Measurements from ENCODE around the gene PEPD.

PEPD gene

DNA sequence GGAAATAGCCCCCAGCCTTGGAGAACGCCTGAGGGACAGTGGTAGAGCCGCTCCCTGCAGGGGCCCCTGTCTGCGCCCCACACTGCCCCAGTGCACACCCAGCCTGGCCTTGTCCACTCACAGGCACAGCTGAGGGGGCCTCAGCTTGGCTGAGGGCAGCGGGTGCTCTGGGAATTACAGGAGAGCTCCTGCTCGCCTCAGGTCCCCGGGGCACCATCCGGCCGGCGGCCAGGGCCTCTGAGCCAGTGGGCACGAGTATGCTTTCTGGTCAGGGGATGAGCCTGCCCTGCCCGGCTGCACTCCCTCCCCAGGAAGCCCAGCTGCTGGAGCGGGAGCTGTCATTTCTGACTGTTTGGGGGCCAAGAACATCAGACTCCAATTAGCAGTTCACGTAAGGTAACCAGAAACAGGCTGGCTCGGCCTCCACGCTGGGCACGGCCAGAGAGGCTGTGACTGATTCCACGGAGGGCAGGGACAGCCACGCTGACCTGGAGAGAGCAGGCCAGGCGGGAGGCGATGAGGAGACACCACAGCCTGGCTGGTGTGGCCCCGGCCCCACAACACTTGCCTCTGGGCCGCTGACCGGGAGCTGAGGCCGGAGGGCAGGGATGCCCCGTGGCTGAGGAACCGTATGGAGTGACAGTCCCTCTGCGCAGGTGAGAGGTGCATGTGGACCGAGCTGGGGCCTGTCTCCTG lies 132.7 kb downstream of the PEPD start:
- DNase-seq (ENCODE audit: low read depth), result no peak

DNA sequence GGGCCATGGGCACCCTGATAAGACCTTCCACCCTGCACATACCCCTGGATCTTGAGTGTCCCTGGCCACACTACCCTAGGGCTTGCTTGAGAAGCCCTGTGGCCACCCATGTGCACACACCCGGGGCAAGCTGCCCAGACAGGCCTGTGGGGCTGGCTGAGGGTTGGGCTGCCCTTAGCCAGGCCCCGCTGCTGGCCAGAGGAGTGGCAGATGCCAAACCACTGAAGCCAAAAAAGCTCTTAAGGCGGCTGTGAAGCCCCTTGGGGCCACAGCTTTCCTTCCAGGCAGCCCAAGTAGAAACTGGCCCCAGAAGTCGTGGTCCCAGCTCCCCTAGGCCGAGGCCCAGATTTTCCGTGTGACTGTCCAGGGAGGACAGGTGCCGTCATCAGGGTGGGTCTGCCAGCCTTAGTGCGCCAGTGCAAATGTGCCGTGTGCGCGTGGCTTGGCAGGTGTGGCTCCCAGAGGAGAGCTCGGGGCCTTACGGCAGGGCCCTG lies 133.3 kb downstream of the PEPD start:
- no peak overlapping the region for H3K4me3 ChIP-seq (replicated peaks; ENCODE audit: low read depth, low read length)
- DNase-seq (ENCODE audit: low read depth), result no peak
- TF ChIP-seq, protein P1, sequence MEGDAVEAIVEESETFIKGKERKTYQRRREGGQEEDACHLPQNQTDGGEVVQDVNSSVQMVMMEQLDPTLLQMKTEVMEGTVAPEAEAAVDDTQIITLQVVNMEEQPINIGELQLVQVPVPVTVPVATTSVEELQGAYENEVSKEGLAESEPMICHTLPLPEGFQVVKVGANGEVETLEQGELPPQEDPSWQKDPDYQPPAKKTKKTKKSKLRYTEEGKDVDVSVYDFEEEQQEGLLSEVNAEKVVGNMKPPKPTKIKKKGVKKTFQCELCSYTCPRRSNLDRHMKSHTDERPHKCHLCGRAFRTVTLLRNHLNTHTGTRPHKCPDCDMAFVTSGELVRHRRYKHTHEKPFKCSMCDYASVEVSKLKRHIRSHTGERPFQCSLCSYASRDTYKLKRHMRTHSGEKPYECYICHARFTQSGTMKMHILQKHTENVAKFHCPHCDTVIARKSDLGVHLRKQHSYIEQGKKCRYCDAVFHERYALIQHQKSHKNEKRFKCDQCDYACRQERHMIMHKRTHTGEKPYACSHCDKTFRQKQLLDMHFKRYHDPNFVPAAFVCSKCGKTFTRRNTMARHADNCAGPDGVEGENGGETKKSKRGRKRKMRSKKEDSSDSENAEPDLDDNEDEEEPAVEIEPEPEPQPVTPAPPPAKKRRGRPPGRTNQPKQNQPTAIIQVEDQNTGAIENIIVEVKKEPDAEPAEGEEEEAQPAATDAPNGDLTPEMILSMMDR (IDR thresholded peaks at IDR 0.05; ENCODE audit: low read length, missing control alignments), result no peak

More for the DNA sequence above, 132.7 kb downstream of the PEPD start:
- TF ChIP-seq, protein P1 (IDR thresholded peaks at IDR 0.05; ENCODE audit: low read length, missing control alignments), result no peak
- no peak overlapping the region for H3K4me3 ChIP-seq (replicated peaks; ENCODE audit: low read depth, low read length)

DNA sequence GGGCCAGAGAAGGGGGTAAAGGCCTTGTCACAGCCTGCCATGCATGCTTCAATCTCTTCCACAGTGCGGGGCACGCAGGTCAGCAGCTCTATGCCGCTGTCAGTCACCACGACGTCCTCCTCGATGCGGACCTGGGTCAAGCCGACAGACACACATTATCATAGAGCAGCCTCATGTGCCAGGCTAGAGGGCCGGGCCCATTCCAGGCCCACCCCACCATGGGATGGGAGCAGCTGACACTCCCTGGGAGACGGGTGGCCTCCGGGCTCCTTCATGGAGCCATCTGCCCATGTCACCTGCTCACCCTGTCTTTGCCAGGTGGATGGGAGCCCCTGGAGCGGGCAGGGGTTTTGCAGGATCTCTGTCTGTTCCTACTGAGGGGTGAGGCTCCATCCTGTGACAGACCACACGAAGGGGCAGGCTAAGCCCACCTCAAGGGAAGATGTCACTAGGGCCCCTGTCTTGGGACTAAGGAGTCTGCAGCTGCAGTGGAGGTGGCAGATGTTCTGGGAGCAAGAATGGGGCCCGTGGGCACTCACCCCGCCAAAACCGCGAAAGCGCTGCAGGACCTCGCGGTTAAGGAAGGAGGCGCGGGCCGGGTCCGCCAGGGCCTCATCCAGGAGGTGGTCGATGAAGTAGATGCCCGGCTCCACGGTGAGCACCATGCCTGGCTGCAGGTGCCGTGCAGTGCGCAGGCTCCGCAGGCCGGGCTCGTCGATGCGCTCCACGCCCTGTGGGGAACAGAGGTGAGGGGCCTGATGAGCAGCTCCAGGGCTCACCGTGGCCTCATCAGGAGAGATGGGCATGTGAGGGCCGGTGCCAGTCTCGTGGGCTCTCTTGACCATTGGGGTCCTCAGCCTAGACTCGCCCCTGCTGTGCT lies 134.0 kb downstream of the PEPD start:
- no peak for DNase-seq (ENCODE audit: low read depth)
- TF ChIP-seq, protein P1 (IDR thresholded peaks at IDR 0.05; ENCODE audit: low read length, missing control alignments), result no peak
- H3K4me3 ChIP-seq (replicated peaks; ENCODE audit: low read depth, low read length), result no peak overlapping the region

DNA sequence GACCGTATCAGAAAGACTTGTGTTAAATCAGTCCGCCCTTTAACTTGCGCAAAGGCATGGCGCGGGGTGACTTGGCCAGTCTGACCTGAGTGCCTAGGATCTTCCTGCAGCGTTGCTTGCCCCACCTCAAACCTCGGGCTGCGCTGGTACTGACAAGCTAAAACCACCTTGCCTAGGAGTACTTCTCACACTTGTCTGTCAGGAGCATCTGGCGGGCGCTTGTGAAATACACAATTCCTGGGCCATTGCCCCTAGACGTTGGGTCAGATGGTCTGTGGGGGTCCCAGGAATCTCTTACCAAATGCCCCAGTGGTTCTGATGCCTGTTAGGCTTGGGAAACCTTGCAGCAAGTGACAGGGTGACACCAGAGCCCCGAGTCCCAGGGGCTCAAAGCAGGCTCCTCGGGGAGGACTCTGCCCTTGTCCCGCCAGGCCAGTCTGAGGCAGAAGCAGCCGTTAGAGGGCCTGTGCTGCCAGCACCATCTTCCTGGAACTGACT lies 135.2 kb downstream of the PEPD start:
- TF ChIP-seq, protein P1 (IDR thresholded peaks at IDR 0.05; ENCODE audit: low read length, missing control alignments), result no peak
- DNase-seq (ENCODE audit: low read depth), result no peak
- H3K4me3 ChIP-seq (replicated peaks; ENCODE audit: low read depth, low read length), result no peak overlapping the region

DNA sequence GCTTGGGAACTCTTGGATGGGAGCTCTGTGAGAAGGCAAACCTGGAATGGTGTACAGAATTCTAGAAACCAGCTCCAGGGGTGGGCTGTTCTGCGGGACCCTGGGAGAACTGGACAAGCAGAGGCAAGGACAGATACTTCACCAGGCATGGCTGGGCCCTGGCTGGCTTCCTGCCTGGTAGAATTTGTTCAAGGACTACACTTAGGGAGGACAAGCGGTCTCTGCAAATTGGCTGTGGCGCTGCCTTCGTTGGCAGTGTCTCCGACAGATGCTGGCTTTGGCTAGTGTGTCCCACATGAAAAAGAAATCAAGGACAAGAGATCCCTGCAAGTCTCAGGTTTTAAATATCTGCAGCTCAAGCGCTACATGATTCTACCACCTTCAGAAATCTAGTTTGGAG lies 135.6 kb downstream of the PEPD start:
- TF ChIP-seq, protein P1 (IDR thresholded peaks at IDR 0.05; ENCODE audit: low read length, missing control alignments), result no peak
- no peak overlapping the region for H3K4me3 ChIP-seq (replicated peaks; ENCODE audit: low read depth, low read length)
- DNase-seq (ENCODE audit: low read depth), result no peak

DNA sequence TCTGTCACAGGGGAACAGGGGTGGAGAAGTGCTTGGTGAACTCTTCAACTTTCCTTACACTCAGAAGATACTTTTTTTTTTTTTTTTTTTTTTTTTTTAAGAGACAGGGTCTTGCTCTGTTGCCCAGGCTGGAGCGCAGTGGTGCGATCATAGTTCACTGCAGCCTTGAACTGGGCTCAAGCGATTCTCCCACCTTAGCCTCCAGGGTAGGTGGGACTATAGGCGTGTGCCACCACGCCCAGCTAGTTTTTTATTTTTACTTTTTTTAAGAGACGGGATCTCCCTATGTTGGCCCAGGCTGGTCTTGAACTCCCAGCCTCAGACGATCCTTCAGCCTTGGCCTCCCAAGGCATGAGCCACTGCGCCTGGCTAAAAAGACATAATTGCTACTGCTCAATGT lies 136.6 kb downstream of the PEPD start:
- no peak for DNase-seq (ENCODE audit: low read depth)
- TF ChIP-seq, protein P1 (IDR thresholded peaks at IDR 0.05; ENCODE audit: low read length, missing control alignments), result no peak
- no peak overlapping the region for H3K4me3 ChIP-seq (replicated peaks; ENCODE audit: low read depth, low read length)
